H9 (cell line): ENCODE results near the gene PPARG. TPM values are rescaled to one million over a fixed set of nuclear protein-coding genes. Genes with fewer than 3 reads are reported as not detected.

Experiments used
- DNase-seq: peaks from one replicate; pipeline ENCODE4 v3.0.0-alpha.2; 2017
- H2AFZ ChIP-seq: one replicate; pipeline ENCODE4 v1.6.1; 2013; ENCODE audit warnings: mild to moderate bottlenecking, low read length, control low read depth, moderate library complexity
- H2AK5ac ChIP-seq: 2 replicates; pipeline ENCODE4 v1.6.1; 2013; ENCODE audit warnings: low read length, control low read depth, mixed read lengths; ENCODE audit not compliant: insufficient read length
- H2BK120ac ChIP-seq: one replicate; pipeline ENCODE4 v1.6.1; 2013; ENCODE audit warnings: low read depth, mild to moderate bottlenecking, low read length, control low read depth, inconsistent platforms; ENCODE audit not compliant: poor library complexity, severe bottlenecking
- H2BK12ac ChIP-seq: 2 replicates; pipeline ENCODE4 v1.6.1; 2013; ENCODE audit warnings: low read length, control low read depth, mixed read lengths, low read depth; ENCODE audit not compliant: insufficient read length
- H2BK15ac ChIP-seq: 2 replicates; pipeline ENCODE4 v1.6.1; 2013; ENCODE audit warnings: low read depth, low read length, control low read depth
- H2BK20ac ChIP-seq: one replicate; pipeline ENCODE4 v1.6.1; 2013; ENCODE audit warnings: low read depth, mild to moderate bottlenecking, low read length, control low read depth, inconsistent platforms; ENCODE audit not compliant: poor library complexity, severe bottlenecking
- H2BK5ac ChIP-seq: 2 replicates; pipeline ENCODE4 v1.6.1; 2013; ENCODE audit warnings: low read length, control low read depth, mixed read lengths; ENCODE audit not compliant: insufficient read length
- H3K14ac ChIP-seq: 2 replicates; pipeline ENCODE4 v1.6.1; 2013; ENCODE audit warnings: low read length, control low read depth; ENCODE audit not compliant: insufficient read depth
- H3K18ac ChIP-seq: 2 replicates; pipeline ENCODE4 v1.6.1; 2013; ENCODE audit warnings: low read depth, mild to moderate bottlenecking, mixed read lengths, low read length, control low read depth; ENCODE audit not compliant: insufficient read length
- H3K23ac ChIP-seq: 2 replicates; pipeline ENCODE4 v1.6.1; 2013; ENCODE audit warnings: low read length, control low read depth, mixed read lengths, low read depth; ENCODE audit not compliant: insufficient read length
- H3K23me2 ChIP-seq: 2 replicates; pipeline ENCODE4 v1.6.1; 2013; ENCODE audit warnings: low read depth, mild to moderate bottlenecking, mixed read lengths, low read length, control low read depth; ENCODE audit not compliant: insufficient read length, poor library complexity, severe bottlenecking
- H3K27ac ChIP-seq: 2 replicates; pipeline ENCODE4 v1.5.1; 2013; ENCODE audit warnings: low read length, control low read depth, mixed read lengths, low read depth; ENCODE audit not compliant: insufficient read length
- H3K27me3 ChIP-seq: 2 replicates; pipeline ENCODE4 v1.6.1; 2013; ENCODE audit warnings: low read length, control low read depth, inconsistent platforms; ENCODE audit not compliant: insufficient read depth
- H3K4ac ChIP-seq: 2 replicates; pipeline ENCODE4 v1.6.1; 2013; ENCODE audit warnings: low read depth, mild to moderate bottlenecking, control low read depth, inconsistent platforms, low read length, moderate library complexity
- H3K4me1 ChIP-seq: 2 replicates; pipeline ENCODE4 v1.6.1; 2013; ENCODE audit warnings: low read length, control low read depth, inconsistent platforms; ENCODE audit not compliant: insufficient read depth
- H3K4me2 ChIP-seq: 2 replicates; pipeline ENCODE4 v1.6.1; 2013; ENCODE audit warnings: low read length, control low read depth, mixed read lengths; ENCODE audit not compliant: insufficient read length, insufficient read depth
- H3K56ac ChIP-seq: 2 replicates; pipeline ENCODE4 v1.6.1; 2013; ENCODE audit warnings: low read depth, mild to moderate bottlenecking, mixed read lengths, low read length, control low read depth; ENCODE audit not compliant: insufficient read length
- H3K79me1 ChIP-seq: 2 replicates; pipeline ENCODE4 v1.6.1; 2013; ENCODE audit warnings: low read depth, mild to moderate bottlenecking, moderate library complexity, low read length, control low read depth, inconsistent platforms; ENCODE audit not compliant: insufficient read depth, poor library complexity, severe bottlenecking
- H3K79me2 ChIP-seq: 2 replicates; pipeline ENCODE4 v1.6.1; 2013; ENCODE audit warnings: low read length, control low read depth, inconsistent platforms; ENCODE audit not compliant: insufficient read depth
- H3K9ac ChIP-seq: 2 replicates; pipeline ENCODE4 v1.6.1; 2013; ENCODE audit warnings: low read length, control low read depth, mixed read lengths; ENCODE audit not compliant: insufficient read length; ENCODE audit errors: extremely low read depth
- H3K9me3 ChIP-seq: one replicate; pipeline ENCODE4 v1.6.1; 2013; ENCODE audit warnings: low read depth, low read length, inconsistent platforms; ENCODE audit not compliant: control insufficient read depth
- H3T11ph ChIP-seq: one replicate; pipeline ENCODE4 v1.6.1; 2013; ENCODE audit warnings: mild to moderate bottlenecking, low read length, control low read depth, inconsistent platforms
- H4K20me1 ChIP-seq: one replicate; pipeline ENCODE4 v1.6.1; 2013; ENCODE audit not compliant: control insufficient read depth, insufficient read length, insufficient read depth
- H4K5ac ChIP-seq: 2 replicates; pipeline ENCODE4 v1.6.1; 2013; ENCODE audit warnings: low read depth, mild to moderate bottlenecking, mixed read lengths, low read length, control low read depth; ENCODE audit not compliant: insufficient read length
- H4K8ac ChIP-seq: replicated peaks from 2 replicates; pipeline ENCODE4 v1.6.1; 2013; ENCODE audit warnings: low read length, control low read depth, mixed read lengths, low read depth; ENCODE audit not compliant: insufficient read length
- H4K91ac ChIP-seq: 2 replicates; pipeline ENCODE4 v1.6.1; 2013; ENCODE audit warnings: low read depth, mild to moderate bottlenecking, moderate library complexity, mixed read lengths, low read length, control low read depth; ENCODE audit not compliant: insufficient read length
- H3K27ac Mint-ChIP-seq, 3 experiments: 2 replicates in 2 of 3; 3 replicates in 1 of 3; pipeline ENCODE4 v1.8.0; 2020 to 2021; ENCODE audit warnings: mixed read lengths in 3 of 3, mild to moderate bottlenecking in 1 of 3, moderate library complexity in 1 of 3
- H3K27me3 Mint-ChIP-seq: 2 replicates; pipeline ENCODE4 v1.8.0; 2021; ENCODE audit warnings: low read depth, mild to moderate bottlenecking, moderate library complexity, mixed read lengths
- H3K36me3 Mint-ChIP-seq, 3 experiments: 2 replicates in 2 of 3; 3 replicates in 1 of 3; pipeline ENCODE4 v1.8.0; 2020 to 2021; ENCODE audit warnings: low read depth in 3 of 3, mixed read lengths in 3 of 3; ENCODE audit not compliant: insufficient read depth in 1 of 3
- H3K4me1 Mint-ChIP-seq, 2 experiments: 2 replicates each; pipeline ENCODE4 v1.8.0; 2020; ENCODE audit warnings: mixed read lengths in 2 of 2
- H3K4me3 Mint-ChIP-seq, 2 experiments: 2 replicates in 1 of 2; 3 replicates in 1 of 2; pipeline ENCODE4 v1.8.0; 2020 to 2021; ENCODE audit warnings: mild to moderate bottlenecking in 2 of 2, mixed read lengths in 2 of 2, moderate library complexity in 1 of 2
- H3K9me3 Mint-ChIP-seq, 2 experiments: 2 replicates in 1 of 2; 3 replicates in 1 of 2; pipeline ENCODE4 v1.8.0; 2020; ENCODE audit warnings: mild to moderate bottlenecking in 2 of 2, mixed read lengths in 2 of 2, moderate library complexity in 1 of 2
- WGBS: extraction: QIAGEN DNeasy Blood & Tissue Kit; methylation state at CpG from one replicate; pipeline ENCODE4 v1.1.7; 2013; ENCODE audit warnings: missing lambda C conversion rate, low lambda C conversion rate, mixed read lengths; ENCODE audit not compliant: insufficient read length; ENCODE audit errors: extremely low coverage; 5-methylcytosine and 5-hydroxymethylcytosine counted together
- total RNA-seq: library from RNA; stranded (reverse); gene quantifications from 2 replicates; pipeline ENCODE4 v1.2.1, GENCODE V29; 2021
- TF ChIP-seq, protein P1 (sequence below): fragments of 200-600 bp; sonication (generic); conservative IDR thresholded peaks from 3 replicates; pipeline ENCODE4 v1.8.0; 2021; ENCODE audit warnings: antibody characterized with exemption, mild to moderate bottlenecking

PPARG gene
- total RNA-seq, 1 experiment from 2014 or later = 0.42 TPM

DNA sequence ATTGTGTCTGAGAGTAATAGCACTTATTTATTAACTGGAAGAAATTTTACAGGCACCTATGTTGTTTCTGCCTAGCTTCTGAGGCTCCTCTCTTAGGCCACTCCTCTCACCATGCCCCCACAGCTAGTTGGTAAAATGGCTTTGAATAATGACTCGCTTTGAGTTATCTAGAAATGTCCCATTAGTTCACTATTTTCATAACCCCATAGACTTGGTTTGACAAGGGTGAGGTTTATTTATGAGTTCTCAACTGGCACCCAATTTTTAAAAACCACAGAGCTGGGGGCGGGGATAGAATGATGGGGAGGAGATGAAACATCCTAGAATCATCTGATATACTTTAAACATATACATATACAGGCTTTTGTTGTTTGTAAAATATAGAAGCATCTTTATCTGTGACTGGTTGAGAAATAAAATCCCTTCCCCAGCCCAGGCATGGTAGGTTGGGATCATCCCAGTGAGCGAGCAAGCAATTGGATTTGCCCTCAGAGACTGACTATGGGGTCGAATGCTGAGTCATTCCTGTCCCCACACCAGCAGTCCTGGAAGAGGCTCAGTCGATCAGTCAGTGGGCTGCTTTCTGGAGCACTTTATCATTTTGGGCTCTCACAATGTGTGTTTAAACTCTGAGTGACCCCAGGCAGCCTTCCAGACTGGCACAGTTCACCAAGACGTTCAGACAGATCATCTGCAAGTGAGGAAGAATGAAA is 135.2 kb downstream of the PPARG start:
- Histone ChIP-seq H3K23me2 (no peaks in the 10 kb centered on the region), H3K14ac (no peak overlapping the region), H3K9me3 (no peaks in the 10 kb centered on the region), H2BK5ac (no peak overlapping the region), H3K27ac (no peak overlapping the region), H4K8ac (no peak overlapping the region), H2AFZ (peak overlapping the region; percentile 57), H3K79me2 (no peaks in the 10 kb centered on the region), H3K27me3 (no peaks in the 10 kb centered on the region), H3K4me1 (peaks cover 5% of the 10 kb centered on the region), H2BK120ac (no peak overlapping the region), H4K5ac (no peak overlapping the region), H2BK15ac (no peak overlapping the region), H3K4ac (no peak overlapping the region), H4K91ac (no peak overlapping the region), H3K23ac (no peak overlapping the region), H3K56ac (no peak overlapping the region), H3T11ph (no peak overlapping the region), H3K4me2 (no peak overlapping the region), H3K9ac (no peak overlapping the region), H3K18ac (no peak overlapping the region), H3K79me1 (no peaks in the 10 kb centered on the region), H2BK20ac (no peak overlapping the region), H2AK5ac (no peak overlapping the region), H2BK12ac (no peak overlapping the region), H4K20me1 (no peaks in the 10 kb centered on the region)
- Mint-ChIP-seq H3K4me1 (peaks cover 34 to 36% of the 10 kb centered on the region in 2 experiments), H3K27ac (peak overlapping the region in 2 of 3 experiments; percentile 11 to 84; a peak in 1 of 7 replicates), H3K27me3 (peaks cover 5% of the 10 kb centered on the region), H3K4me3 (no peak overlapping the region), H3K36me3 (0 out of 7 replicates have a peak, but pooled peaks cover 0 to 1% (median 0%) of the 10 kb centered on the region in 3 experiments), H3K9me3 (no peaks in the 10 kb centered on the region)
- DNase-seq = no peak
- no CpG with 5 or more reads among the region's 6 CpGs for WGBS
- TF ChIP-seq, protein P1, sequence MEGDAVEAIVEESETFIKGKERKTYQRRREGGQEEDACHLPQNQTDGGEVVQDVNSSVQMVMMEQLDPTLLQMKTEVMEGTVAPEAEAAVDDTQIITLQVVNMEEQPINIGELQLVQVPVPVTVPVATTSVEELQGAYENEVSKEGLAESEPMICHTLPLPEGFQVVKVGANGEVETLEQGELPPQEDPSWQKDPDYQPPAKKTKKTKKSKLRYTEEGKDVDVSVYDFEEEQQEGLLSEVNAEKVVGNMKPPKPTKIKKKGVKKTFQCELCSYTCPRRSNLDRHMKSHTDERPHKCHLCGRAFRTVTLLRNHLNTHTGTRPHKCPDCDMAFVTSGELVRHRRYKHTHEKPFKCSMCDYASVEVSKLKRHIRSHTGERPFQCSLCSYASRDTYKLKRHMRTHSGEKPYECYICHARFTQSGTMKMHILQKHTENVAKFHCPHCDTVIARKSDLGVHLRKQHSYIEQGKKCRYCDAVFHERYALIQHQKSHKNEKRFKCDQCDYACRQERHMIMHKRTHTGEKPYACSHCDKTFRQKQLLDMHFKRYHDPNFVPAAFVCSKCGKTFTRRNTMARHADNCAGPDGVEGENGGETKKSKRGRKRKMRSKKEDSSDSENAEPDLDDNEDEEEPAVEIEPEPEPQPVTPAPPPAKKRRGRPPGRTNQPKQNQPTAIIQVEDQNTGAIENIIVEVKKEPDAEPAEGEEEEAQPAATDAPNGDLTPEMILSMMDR = no peak
